Spleen (tissue), 11 donors: ENCODE data around the gene KIAA1217. TPM values are rescaled to one million over a fixed set of nuclear protein-coding genes. Genes with fewer than 3 reads are reported as not detected.

Source experiments
- DNase-seq: peaks from one replicate; pipeline ENCODE4 v3.0.0-alpha.2; 2020
- H3K27ac ChIP-seq, 8 donors: fragments of 200-600 bp; sonication (generic) in 7 of 8; 1 replicate in 4 of 8; 2 replicates in 4 of 8; pipeline versions ENCODE4 v1.5.0 to v1.8.0; 2016 to 2021; ENCODE audit warnings: inconsistent platforms in 4 of 8, mild to moderate bottlenecking in 4 of 8, moderate library complexity in 1 of 8
- H3K27me3 ChIP-seq, 7 donors: fragments of 200-600 bp; sonication (generic) in 6 of 7; replicated peaks in 1 of 7; 1 replicate in 4 of 7; 2 replicates in 3 of 7; pipeline versions ENCODE4 v1.5.0 to v1.8.0; 2016 to 2021; ENCODE audit warnings: inconsistent platforms in 3 of 7, mild to moderate bottlenecking in 1 of 7
- H3K36me3 ChIP-seq, 6 donors: fragments of 200-600 bp; sonication (generic) in 5 of 6; 1 replicate in 4 of 6; 2 replicates in 2 of 6; pipeline versions ENCODE4 v1.5.0 to v1.8.0; 2016 to 2021; ENCODE audit warnings: inconsistent platforms in 2 of 6
- H3K4me1 ChIP-seq, 6 donors: fragments of 200-600 bp; sonication (generic) in 5 of 6; 1 replicate in 3 of 6; 2 replicates in 3 of 6; pipeline versions ENCODE4 v1.5.0 to v1.8.0; 2016 to 2021; ENCODE audit warnings: inconsistent platforms in 3 of 6
- H3K4me3 ChIP-seq, 8 donors: fragments of 200-600 bp; sonication (generic) in 7 of 8; 1 replicate in 4 of 8; 2 replicates in 4 of 8; pipeline versions ENCODE4 v1.5.0 to v1.8.0; 2016 to 2021; ENCODE audit warnings: inconsistent platforms in 4 of 8, mild to moderate bottlenecking in 4 of 8, moderate library complexity in 2 of 8
- H3K9me3 ChIP-seq, 8 donors: fragments of 200-600 bp; sonication (generic) in 7 of 8; 1 replicate in 4 of 8; 2 replicates in 4 of 8; pipeline versions ENCODE4 v1.5.0 to v1.8.0; 2016 to 2021; ENCODE audit warnings: inconsistent platforms in 4 of 8
- CTCF ChIP-seq, 11 experiments: fragments of 200-600 bp in 7 of 11; fragments of 450-650 bp in 4 of 11; sonication (generic) in 4 of 11; IDR thresholded peaks in 8 of 11; conservative IDR thresholded peaks in 3 of 11; 1 replicate in 7 of 11; 2 replicates in 4 of 11; pipeline versions ENCODE4 v1.4.0 to v1.8.0; 2016 to 2021; ENCODE audit warnings: antibody characterized with exemption in 11 of 11, inconsistent platforms in 4 of 11, mild to moderate bottlenecking in 1 of 11
- POLR2A ChIP-seq, 3 donors: fragments of 450-650 bp; IDR thresholded peaks; one replicate each; pipeline ENCODE4 v1.5.1; 2017; ENCODE audit warnings: antibody characterized with exemption in 3 of 3, mild to moderate bottlenecking in 1 of 3
- POLR2AphosphoS5 ChIP-seq, 3 donors: sonication (generic); formaldehyde crosslinking; IDR thresholded peaks; one replicate each; pipeline ENCODE4 v1.5.1; 2017; ENCODE audit warnings: antibody characterized with exemption in 3 of 3
- whole genome bisulfite sequencing, 5 donors: extraction: QIAGEN DNeasy Blood & Tissue Kit in 3 of 5; methylation state at CpG; one replicate each; pipeline versions ENCODE4 v1.1.5 to v1.1.7; 2013 to 2018; 5-methylcytosine and 5-hydroxymethylcytosine counted together
- intact Hi-C: fragments of 100-400 bp; cut with DNase I; formaldehyde crosslinking; loops from one replicate; pipeline ENCODE4 v1.15.0; 2023; ENCODE audit warnings: low total_unique reads
- polyA plus RNA-seq, 3 donors: library from polyadenylated mRNA; stranded (reverse); fragments of 200-250 nt; gene quantifications; one replicate each; pipeline ENCODE4 v1.2.1, GENCODE V29; 2013
- total RNA-seq, 7 donors: library from RNA; depleted of rRNA in 3 of 7; stranded (reverse); fragments of >200 nt in 3 of 7; fragmentation: NEBNext Ultra II Directional in 4 of 7; extraction: Animal tissue kit (Norgen Biotek cat#: 25700) in 4 of 7; gene quantifications; one replicate each; pipeline versions ENCODE4 v1.1.0 to v1.2.1, GENCODE V29; 2016 to 2021
- donor health status: healthy with polysubstance abuse.
- donor health status: DM: no; HTN: no; CAD: no; lungs with moderate emphysema.
- donor health status: DM: no; HTN: no; CAD: no.
- donor health status: Bipolar disorder and iron deficiency.
- donor health status: healthy.
- donor health status: DM: no; HTN: no; CAD: no.
- donor health status: DM: yes; HTN: yes; CAD: no.

The KIAA1217 gene
- total and polyA plus RNA-seq, 10 donors = 2.2 to 40.7 (median 21.4) TPM

DNA sequence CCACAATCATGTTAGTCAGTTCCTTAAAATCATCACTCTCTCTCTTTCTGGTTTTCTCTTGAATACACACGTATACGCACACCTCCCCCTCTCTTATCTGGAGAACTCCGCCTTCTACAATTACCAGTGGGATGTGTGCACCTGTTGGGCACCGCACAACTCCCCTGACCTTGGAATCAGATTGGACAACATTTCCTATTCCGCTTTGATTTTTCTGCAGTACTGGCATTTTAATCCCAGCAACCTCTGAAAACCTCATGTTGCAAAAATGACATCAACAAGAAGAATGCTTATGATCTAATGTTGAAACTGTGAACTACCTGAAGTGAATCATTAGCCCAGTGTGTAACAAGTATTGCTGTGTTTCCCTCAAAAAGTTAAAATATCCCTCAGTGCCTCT, 109.6 kb downstream of the KIAA1217 start:
- Histone ChIP-seq H3K27ac (no peak overlapping the region), H3K27me3 (no peaks in the 10 kb centered on the region), H3K4me3 (no peak overlapping the region), H3K9me3 (no peaks in the 10 kb centered on the region), H3K4me1 (no peaks in the 10 kb centered on the region), H3K36me3 (no peaks in the 10 kb centered on the region)
- 83 to 90% (median 86%) methylated on average over 5 of the region's 5 CpGs for WGBS, 5 donors
- no peak for TF ChIP-seq POLR2AphosphoS5 (IDR thresholded peaks at IDR 0.05)
- no peak for TF ChIP-seq POLR2A (IDR thresholded peaks at IDR 0.05)
- no peak for TF ChIP-seq CTCF (IDR thresholded peaks at IDR 0.05 in 8 of 11, conservative IDR thresholded peaks at IDR 0.05 in 3 of 11)
- DNase-seq = no peak
- intact Hi-C loops = no loop called here

- TF ChIP-seq CTCF (IDR thresholded peaks at IDR 0.05 in 8 of 11, conservative IDR thresholded peaks at IDR 0.05 in 3 of 11) = no peak
- no peak for TF ChIP-seq POLR2A (IDR thresholded peaks at IDR 0.05)
- no peak for TF ChIP-seq POLR2AphosphoS5 (IDR thresholded peaks at IDR 0.05)
- WGBS, 5 donors = 62 to 82% (median 74%) methylated on average over 2 of the region's 2 CpGs
Observed at GRCh38 chr10:24320373-24320772, 111.4 kb downstream of the KIAA1217 start.

GRCh38 chr10:24324651-24325050, 115.7 kb downstream of the KIAA1217 start:
- no peaks in the 10 kb centered on the region for H3K27me3 ChIP-seq
- TF ChIP-seq POLR2A (IDR thresholded peaks at IDR 0.05) = no peak
- no peak for TF ChIP-seq CTCF (IDR thresholded peaks at IDR 0.05 in 8 of 11, conservative IDR thresholded peaks at IDR 0.05 in 3 of 11)
- TF ChIP-seq POLR2AphosphoS5 (IDR thresholded peaks at IDR 0.05) = no peak
- no peaks in the 10 kb centered on the region for H3K36me3 ChIP-seq
- H3K4me3 ChIP-seq = no peak overlapping the region
- H3K27ac ChIP-seq = no peak overlapping the region
- H3K9me3 ChIP-seq = peaks cover 0 to 20% (median 17%) of the 10 kb centered on the region in 8 donors
- DNase-seq = no peak
- WGBS, 5 donors = 61 to 70% (median 66%) methylated on average over 3 of the region's 3 CpGs
- intact Hi-C loops = no loop called here
- H3K4me1 ChIP-seq = no peaks in the 10 kb centered on the region

More at GRCh38 chr10:24320373-24320772, 111.4 kb downstream of the KIAA1217 start:
- no peaks in the 10 kb centered on the region for H3K4me1 ChIP-seq
- H3K36me3 ChIP-seq = no peaks in the 10 kb centered on the region
- no peak overlapping the region for H3K27ac ChIP-seq
- no peak for DNase-seq
- intact Hi-C loops = no loop called here
- H3K9me3 ChIP-seq = no peaks in the 10 kb centered on the region
- H3K27me3 ChIP-seq = no peaks in the 10 kb centered on the region
- no peak overlapping the region for H3K4me3 ChIP-seq

GRCh38 chr10:24331457-24331856, 122.5 kb downstream of the KIAA1217 start:
- TF ChIP-seq POLR2AphosphoS5 (IDR thresholded peaks at IDR 0.05) = no peak
- TF ChIP-seq POLR2A (IDR thresholded peaks at IDR 0.05) = no peak
- no peak for TF ChIP-seq CTCF (IDR thresholded peaks at IDR 0.05 in 8 of 11, conservative IDR thresholded peaks at IDR 0.05 in 3 of 11)
- intact Hi-C loops = no loop called here
- Histone ChIP-seq H3K4me3 (no peak overlapping the region), H3K27me3 (no peaks in the 10 kb centered on the region), H3K9me3 (peaks cover 0 to 20% (median 17%) of the 10 kb centered on the region in 8 donors), H3K27ac (no peak overlapping the region), H3K36me3 (no peaks in the 10 kb centered on the region), H3K4me1 (peaks cover 0 to 6% (median 0%) of the 10 kb centered on the region in 6 donors)
- 48 to 52% (median 51%) methylated on average over 5 of the region's 5 CpGs for WGBS, 5 donors
- no peak for DNase-seq
